Measurements from ENCODE around the gene MMP24OS.

Gene MMP24OS

DNA sequence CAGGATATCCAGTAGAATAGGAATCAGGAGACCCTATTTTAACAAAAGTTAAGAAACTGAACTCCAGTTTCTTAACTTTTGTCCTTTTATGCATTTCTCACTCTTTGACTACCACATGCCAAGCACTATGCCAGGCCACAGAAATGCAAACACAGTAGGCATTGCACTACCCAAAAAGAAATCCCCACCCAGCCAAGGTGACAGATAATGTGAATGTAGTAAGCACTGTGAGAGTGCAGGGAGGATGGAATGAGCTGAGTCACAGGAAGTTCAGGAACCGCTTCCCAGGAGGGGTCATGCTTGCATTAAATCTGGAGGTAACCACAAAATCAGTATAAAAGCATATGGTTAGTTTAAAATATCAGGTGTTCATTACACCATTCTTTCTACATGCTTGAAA lies 34.4 kb upstream of the MMP24OS start:
- H3K27ac Mint-ChIP-seq, result peak overlapping the region in 1 of 2 donors; percentile 67
- peak; percentile 86 for ATAC-seq
- H3K9me3 Mint-ChIP-seq, result no peaks in the 10 kb centered on the region
- H3K4me1 Mint-ChIP-seq, result peaks cover 53% of the 10 kb centered on the region
- no peaks in the 10 kb centered on the region for H3K27me3 Mint-ChIP-seq
- peak in 1 of 2 donors; percentile 36 for DNase-seq
- H3K4me3 Mint-ChIP-seq, result peak overlapping the region in 1 of 2 donors; percentile 13

DNA sequence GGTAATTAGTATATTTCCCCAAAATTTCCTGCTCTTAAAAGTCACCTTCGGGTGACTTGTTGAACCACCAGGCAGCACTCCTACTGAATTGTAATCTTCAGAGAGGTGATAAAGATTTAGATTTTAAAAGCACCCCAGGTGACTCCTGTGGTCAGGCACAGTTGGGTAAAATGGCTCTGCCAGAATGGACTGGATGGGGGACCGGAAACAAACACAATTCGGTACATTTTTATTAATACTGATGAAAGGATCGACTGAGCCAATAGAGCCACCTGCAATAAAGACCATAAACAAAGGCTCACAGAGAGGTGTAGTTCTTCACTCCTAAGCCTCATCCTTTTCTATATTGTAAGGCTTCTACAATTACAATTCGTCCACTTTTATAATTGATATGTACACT lies 33.9 kb upstream of the MMP24OS start:
- ATAC-seq, result no peak
- Mint-ChIP-seq H3K9me3 (no peaks in the 10 kb centered on the region), H3K4me3 (peak overlapping the region in 1 of 2 donors; percentile 13), H3K27me3 (no peaks in the 10 kb centered on the region), H3K27ac (peak overlapping the region in 1 of 2 donors; percentile 67), H3K4me1 (peaks cover 58% of the 10 kb centered on the region)
- no peak for DNase-seq

DNA sequence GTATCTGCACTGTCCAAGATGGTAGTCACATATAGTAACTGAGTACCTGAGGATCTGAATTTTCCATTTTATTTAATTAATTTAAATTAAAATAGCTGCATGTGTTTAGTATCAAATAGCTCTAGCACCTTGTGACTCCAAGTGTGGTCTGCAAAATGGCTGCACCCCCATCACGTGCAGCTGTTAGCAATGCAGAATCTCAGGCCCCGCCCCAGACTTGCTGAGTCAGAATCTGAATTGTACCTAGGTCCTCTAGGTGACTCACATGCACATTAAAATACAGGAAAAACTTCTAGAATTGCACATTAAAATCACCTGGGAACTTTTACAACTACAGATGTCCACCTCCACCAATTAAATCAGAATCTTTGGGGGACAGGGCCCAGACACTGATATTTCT lies 33.5 kb upstream of the MMP24OS start:
- no peak overlapping the region for H3K27ac Mint-ChIP-seq
- H3K4me1 Mint-ChIP-seq, result peaks cover 62% of the 10 kb centered on the region
- no peaks in the 10 kb centered on the region for H3K9me3 Mint-ChIP-seq
- peak overlapping the region in 1 of 2 donors; percentile 13 for H3K4me3 Mint-ChIP-seq
- ATAC-seq, result peak; percentile 74
- H3K27me3 Mint-ChIP-seq, result no peaks in the 10 kb centered on the region
- DNase-seq, result peak; percentile 35 to 71

DNA sequence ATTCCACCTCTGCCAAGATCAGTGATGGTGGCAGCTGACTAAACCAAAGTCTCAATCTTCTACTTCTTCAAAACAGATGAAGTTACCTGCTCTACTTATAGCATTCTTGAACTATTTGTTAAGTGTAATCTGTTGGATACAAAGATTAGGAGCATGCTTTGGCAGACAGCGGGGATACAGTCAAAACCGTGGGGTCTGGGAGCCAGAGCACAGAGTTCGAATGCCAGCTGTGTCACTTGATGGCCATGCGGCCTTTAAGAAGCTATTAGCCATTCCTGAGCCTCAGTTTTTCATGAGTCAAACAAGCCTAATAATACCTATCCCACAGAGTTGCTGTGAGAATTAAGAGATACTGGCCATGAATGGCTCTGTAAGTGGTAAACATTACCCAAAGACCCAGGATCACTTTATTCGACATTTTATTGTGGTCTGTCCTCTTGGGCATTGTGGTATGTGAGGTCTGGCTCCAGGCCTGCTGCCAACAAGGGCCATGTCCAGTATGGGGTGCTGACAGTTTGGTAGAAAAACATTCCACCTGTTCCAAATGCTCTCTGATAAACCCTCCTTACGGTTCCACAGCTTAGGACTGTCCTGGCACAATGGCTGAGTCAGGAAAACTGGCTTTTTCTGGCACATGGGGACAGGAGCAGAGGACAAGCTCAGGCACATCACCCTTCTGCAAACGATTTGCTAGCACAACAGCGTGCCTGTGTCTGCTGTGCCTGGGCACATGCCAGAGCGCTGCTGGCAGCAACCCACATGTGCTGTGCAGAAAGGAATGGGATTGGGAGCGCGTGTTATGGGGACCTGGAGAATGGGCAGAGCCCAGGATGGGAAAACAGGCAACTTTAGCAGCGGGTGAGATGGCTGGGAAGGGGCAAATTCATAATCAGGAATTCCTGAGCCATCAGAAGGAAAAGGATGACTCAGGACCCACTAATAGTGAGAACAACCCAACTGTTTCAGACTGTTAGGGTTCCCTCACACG lies 30.0 kb upstream of the MMP24OS start:
- Mint-ChIP-seq H3K4me1 (peaks cover 73% of the 10 kb centered on the region), H3K27ac (peak overlapping the region in 1 of 2 donors; percentile 6), H3K9me3 (no peaks in the 10 kb centered on the region), H3K27me3 (no peaks in the 10 kb centered on the region), H3K4me3 (no peak overlapping the region)
- DNase-seq (no peak), ATAC-seq (no peak)

DNA sequence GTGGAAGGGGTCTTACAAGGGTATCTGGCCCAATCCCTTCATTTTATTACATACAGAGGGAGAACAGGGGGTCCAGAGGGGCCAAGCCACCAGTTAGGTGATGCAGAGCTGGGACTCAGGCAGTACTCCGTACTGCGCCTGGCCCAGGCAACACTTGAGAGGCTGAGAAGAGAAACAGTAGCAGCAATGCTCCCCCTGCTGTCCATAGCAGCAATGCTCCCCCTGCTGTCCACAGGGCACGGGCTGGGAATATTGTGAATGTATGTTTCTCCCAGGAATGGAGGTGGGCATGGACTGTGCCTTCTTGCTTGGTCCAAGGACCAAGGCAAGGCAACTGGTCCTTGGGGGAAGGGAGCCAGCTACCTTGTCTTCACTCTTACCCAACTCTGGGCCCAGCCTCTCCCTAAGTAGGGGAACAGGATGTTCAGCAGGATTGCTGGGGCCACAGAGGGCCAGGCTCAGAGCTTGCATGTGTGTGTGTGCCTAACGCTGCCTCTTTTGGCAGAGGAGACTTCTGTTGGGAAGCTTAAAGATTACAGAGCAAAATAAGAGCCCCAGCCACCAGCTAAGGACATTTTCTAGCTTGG lies 29.1 kb upstream of the MMP24OS start:
- DNase-seq, result no peak
- Mint-ChIP-seq H3K4me1 (peaks cover 70% of the 10 kb centered on the region), H3K9me3 (no peaks in the 10 kb centered on the region), H3K27me3 (no peaks in the 10 kb centered on the region), H3K4me3 (no peak overlapping the region), H3K27ac (peak overlapping the region in 1 of 2 donors; percentile 93)
- no peak for ATAC-seq

DNA sequence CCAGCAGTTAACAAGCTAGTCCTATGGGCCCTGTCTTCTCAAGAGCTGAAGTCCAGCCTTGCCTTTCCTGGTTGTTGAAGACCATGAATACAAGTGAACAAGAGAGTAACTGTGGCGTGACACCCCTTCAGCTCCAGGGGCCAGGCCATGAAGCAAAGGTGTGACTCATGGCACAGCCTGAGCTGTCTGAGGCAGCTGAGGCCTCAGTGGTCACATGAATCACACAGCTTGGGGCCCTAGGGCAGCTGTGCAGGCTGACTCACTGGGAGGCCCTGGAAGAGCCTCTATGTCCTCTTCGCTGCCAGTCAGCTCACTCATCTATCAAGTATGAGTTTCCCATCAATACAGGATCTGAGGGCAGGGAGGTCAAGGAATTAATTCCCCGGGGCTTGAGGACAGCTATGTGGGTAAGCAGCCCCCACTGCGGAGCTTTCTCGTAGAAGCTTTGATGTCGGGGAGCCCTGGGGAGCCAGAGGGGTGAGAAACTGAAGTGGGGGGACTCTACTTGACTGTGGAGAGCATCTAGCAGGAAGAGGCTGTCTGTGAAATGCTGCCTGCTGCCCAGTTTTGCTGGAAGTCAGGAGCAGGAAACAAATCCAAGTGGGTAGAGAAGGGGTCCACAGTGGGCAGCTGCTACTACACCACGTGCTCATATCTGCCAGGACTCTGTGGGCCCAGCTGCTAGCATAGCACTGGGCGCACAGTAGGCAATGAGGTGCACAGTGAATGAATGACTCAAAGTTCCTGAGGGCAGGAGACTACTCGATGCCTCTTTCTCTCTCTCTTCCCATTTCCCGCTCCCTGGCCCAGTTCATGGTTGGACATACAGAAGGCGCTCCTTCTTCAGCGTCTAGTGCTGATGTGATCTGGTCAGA lies 28.0 kb upstream of the MMP24OS start:
- peak overlapping the region; percentile 60 to 74 for H3K4me3 Mint-ChIP-seq

DNA sequence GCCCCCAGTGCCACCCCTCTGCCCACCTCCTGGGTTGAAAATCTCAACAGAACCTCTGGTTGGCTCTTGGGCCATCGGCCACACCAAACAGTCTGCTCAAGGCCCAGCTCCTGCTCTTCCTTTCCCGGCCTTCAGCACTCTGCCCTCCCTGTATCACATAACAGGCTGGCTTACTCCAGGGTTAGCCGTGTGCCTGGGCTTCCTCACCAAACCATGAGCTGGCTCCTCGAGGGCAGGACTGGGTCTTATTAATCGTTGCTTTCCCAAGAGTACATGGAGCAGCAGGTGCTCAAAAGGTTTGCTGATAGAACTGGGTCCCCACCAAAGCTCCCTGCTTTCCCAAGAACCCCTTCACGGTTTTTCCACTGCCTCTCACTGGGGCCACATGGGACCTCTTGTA lies 27.0 kb upstream of the MMP24OS start:
- no peaks in the 10 kb centered on the region for H3K27me3 Mint-ChIP-seq
- DNase-seq, result no peak
- H3K4me3 Mint-ChIP-seq, result peak overlapping the region in 1 of 2 donors; percentile 74
- ATAC-seq, result no peak
- H3K4me1 Mint-ChIP-seq, result peaks cover 57% of the 10 kb centered on the region
- peak overlapping the region; percentile 66 to 83 for H3K27ac Mint-ChIP-seq
- no peaks in the 10 kb centered on the region for H3K9me3 Mint-ChIP-seq

More for the DNA sequence above, 28.0 kb upstream of the MMP24OS start:
- ATAC-seq, result peak; percentile 99
- no peaks in the 10 kb centered on the region for H3K27me3 Mint-ChIP-seq
- H3K27ac Mint-ChIP-seq, result peak overlapping the region; percentile 66 to 96
- H3K4me1 Mint-ChIP-seq, result peaks cover 59% of the 10 kb centered on the region
- DNase-seq, result peak; percentile 81 to 92
- H3K9me3 Mint-ChIP-seq, result no peaks in the 10 kb centered on the region

DNA sequence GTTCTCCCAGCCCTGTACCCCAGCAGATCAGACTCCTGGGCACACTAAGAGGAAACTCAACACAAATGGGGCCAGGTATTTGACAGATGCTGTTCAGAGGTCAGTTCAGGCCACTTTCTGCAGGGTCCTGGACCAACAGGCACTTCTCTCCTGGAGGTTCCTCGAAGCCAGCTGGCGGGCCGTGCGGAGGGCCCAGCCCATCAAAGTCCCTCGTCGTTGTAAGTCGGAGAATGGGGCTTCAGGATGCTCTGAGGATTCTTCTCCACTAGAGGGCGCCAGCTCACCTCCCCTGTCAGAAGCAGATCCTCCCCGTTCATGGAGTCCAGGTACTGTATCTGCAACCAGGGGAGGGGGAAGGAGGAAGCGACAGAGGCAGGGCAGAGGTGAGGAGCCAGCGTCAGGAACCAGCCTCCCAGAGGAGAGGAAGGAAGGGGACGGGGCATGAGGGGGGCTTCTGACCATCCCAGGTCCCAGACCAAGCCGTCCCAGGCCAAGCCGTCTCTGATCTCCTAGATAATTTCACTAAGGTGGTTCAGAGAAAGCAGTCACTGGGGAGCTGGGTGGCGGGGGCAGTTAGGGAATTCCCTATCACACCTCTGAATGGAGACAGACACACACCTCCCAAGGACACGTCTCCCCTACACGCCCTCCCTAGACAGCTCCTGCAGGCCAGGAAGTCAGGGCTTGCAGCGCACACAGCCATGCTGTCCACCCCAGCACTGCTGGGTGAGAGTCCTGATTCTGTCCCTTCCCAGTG lies 26.0 kb upstream of the MMP24OS start:
- peaks cover 57% of the 10 kb centered on the region for H3K4me1 Mint-ChIP-seq
- H3K9me3 Mint-ChIP-seq, result no peaks in the 10 kb centered on the region
- peak overlapping the region; percentile 6 to 58 for H3K4me3 Mint-ChIP-seq
- ATAC-seq (peak; percentile 67), DNase-seq (peak; percentile 87 to 88)
- H3K27ac Mint-ChIP-seq, result peak overlapping the region in 1 of 2 donors; percentile 48
- no peaks in the 10 kb centered on the region for H3K27me3 Mint-ChIP-seq

DNA sequence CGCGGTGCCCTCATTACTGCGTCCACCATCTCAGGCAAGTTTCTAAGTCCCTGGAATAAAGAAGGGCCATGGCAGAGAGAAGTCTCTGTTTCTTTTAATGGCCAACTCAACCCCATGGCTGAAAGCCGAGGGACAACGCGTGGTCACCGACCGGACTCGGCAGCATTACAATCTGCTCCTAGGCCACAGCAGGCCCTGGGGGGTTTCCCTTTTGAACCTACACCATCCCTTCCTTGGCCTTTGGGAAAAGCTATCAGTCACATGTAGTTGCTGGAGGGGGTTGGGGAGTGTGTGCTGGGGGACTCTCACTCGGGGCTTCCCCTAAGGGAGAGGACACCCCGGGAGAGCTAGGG lies 25.4 kb upstream of the MMP24OS start:
- ATAC-seq, result no peak
- Mint-ChIP-seq H3K27me3 (no peaks in the 10 kb centered on the region), H3K9me3 (no peaks in the 10 kb centered on the region), H3K27ac (no peak overlapping the region), H3K4me1 (peaks cover 56% of the 10 kb centered on the region), H3K4me3 (no peak overlapping the region)
- no peak for DNase-seq

DNA sequence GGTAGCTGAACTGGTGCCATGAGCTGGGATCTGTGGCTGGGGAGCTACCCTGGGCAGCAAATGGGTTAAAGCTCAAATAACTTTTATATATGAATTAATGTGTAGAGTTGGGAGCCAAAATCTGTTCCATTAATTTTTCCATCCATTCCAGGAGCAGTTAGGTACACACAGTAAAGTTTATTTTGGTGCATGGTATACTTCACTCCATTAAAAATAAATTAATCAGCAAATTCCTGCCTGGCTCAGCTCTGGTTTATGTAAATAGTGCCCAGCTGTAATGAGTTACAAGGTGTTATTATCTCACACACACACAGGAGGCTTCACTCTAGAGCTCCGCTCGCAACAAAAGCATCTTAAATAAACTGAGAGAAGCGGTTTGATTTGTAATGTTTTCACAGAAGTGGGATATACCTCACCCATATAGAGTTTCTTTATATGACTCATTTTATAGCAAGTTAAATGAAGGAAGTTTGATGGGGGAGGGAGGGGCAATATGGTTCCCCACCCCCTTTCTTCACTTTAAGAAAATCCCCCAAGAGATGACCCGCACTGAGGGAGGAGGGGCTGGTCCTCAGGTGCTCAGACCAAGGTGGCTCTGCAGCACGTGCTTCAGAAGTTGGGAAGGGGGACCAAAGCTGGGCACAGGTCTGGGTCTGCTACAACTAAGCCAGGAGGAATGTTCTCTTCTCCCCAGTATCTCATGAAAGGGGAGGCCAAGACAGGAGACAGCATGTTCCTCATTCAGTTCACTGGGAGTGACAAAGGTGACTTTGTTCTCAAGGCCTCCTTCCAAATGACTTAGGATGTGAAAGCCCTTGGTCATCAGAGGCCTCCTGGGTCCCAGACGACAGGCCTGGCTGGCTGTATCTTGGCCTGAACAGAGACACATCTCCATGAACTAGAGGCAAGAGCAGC lies 24.8 kb upstream of the MMP24OS start:
- no peak overlapping the region for H3K27ac Mint-ChIP-seq
- no peaks in the 10 kb centered on the region for H3K9me3 Mint-ChIP-seq
- no peaks in the 10 kb centered on the region for H3K27me3 Mint-ChIP-seq
- no peak overlapping the region for H3K4me3 Mint-ChIP-seq
- DNase-seq, result no peak
- no peak for ATAC-seq
- H3K4me1 Mint-ChIP-seq, result peaks cover 52% of the 10 kb centered on the region

DNA sequence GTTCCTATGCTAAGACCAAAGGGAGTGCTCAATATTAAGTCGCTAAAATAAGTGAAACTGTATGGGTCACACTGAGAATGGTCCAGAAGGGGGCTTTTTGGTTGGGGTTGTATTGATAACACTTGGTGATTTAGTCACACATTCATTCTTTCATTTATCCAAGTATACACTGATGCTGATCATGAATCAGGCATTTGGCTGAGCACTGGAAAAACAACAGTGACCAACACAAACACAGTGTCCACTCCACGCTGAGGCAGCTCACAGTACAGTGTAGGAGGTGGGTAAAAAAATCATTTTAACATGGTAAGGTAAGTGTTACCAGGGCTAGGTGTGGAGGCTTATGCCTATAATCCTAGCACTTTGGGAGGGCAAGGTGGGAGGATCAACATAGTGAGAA lies 23.5 kb upstream of the MMP24OS start:
- no peak overlapping the region for H3K27ac Mint-ChIP-seq

DNA sequence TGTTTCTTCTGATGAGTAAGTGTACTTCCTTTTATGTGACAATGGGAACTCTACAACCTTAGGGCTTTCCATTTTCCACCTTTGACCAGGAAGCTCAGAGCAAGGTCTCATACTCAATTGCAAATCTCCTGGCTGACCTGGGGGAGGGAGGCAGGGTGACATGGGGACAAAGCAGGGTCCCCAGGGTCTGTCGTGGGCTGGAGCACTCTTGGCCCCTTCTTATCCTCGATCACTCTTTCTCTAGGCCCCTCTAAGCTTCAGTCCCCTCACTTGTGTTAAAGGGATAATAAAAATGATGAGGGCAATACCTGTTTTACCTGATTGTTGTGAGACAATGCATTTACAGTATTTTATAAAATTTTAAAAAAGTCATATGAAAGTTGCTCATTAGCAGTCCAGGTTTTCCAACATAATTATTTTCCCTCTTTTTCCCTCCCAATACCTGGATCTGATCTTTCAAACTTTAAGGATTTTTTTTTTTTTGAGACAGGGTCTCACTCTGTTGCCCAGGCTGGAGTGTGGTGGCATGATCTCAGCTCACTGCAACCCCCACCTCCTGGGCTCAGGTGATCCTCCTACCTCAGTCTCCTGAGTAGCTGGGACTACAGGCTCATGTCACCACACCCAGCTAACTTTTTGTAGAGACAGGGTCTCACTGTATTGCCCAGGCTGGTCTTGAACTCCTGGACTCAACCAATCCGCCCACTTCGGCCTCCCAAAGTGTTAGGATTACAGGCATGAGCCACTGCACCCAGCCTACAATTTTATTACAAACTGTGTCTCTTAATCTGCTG lies 22.7 kb upstream of the MMP24OS start:
- H3K27ac Mint-ChIP-seq, result peak overlapping the region in 1 of 2 donors; percentile 23
- no peaks in the 10 kb centered on the region for H3K9me3 Mint-ChIP-seq
- no peak for ATAC-seq
- DNase-seq, result no peak
- H3K4me3 Mint-ChIP-seq, result no peak overlapping the region
- H3K4me1 Mint-ChIP-seq, result peaks cover 33% of the 10 kb centered on the region
- no peaks in the 10 kb centered on the region for H3K27me3 Mint-ChIP-seq

More for the DNA sequence above, 23.5 kb upstream of the MMP24OS start:
- DNase-seq (no peak), ATAC-seq (no peak)
- Mint-ChIP-seq H3K4me1 (peaks cover 41% of the 10 kb centered on the region), H3K4me3 (no peak overlapping the region), H3K9me3 (no peaks in the 10 kb centered on the region), H3K27me3 (no peaks in the 10 kb centered on the region)

DNA sequence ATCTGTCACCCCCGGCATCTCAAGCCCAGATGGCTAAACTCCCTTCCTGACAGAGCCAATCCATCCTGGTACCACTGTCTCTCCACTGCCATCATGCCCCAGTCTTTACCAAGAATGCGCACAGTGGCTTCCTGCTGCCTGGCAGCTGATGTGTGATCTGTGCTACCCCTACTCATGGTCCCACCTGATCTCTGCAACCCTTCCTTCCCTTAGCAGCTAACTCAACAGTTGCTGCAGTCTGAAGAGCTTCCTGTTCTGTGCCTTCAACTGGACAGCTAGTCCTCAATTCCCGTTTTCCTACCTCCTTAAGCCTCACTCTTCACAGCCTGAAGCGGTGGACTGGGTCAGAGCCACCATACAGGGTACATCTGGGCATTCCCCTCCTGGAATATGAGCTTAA lies 21.9 kb upstream of the MMP24OS start:
- ATAC-seq, result no peak
- no peak for DNase-seq
- H3K4me3 Mint-ChIP-seq, result no peak overlapping the region
- no peak overlapping the region for H3K27ac Mint-ChIP-seq
- no peaks in the 10 kb centered on the region for H3K9me3 Mint-ChIP-seq
- no peaks in the 10 kb centered on the region for H3K27me3 Mint-ChIP-seq
- peaks cover 24% of the 10 kb centered on the region for H3K4me1 Mint-ChIP-seq

Measured in stimulated activated naive CD8-positive, alpha-beta T cell treated with anti-CD3 and anti-CD28 coated beads, Interleukin-15, amount 100 ng/mL, for 72 hours (primary cell).